SKM-1 treated with dmso at 0.1 percent for 144 hours (cell line): Measurements from ENCODE around the gene PHYHD1.

Experiments used
- DNase-seq: peaks from one replicate; lab custom pipeline; 2025; ENCODE audit not compliant: unreplicated experiment; lab: John Stamatoyannopoulos, UW

PHYHD1 gene

DNA sequence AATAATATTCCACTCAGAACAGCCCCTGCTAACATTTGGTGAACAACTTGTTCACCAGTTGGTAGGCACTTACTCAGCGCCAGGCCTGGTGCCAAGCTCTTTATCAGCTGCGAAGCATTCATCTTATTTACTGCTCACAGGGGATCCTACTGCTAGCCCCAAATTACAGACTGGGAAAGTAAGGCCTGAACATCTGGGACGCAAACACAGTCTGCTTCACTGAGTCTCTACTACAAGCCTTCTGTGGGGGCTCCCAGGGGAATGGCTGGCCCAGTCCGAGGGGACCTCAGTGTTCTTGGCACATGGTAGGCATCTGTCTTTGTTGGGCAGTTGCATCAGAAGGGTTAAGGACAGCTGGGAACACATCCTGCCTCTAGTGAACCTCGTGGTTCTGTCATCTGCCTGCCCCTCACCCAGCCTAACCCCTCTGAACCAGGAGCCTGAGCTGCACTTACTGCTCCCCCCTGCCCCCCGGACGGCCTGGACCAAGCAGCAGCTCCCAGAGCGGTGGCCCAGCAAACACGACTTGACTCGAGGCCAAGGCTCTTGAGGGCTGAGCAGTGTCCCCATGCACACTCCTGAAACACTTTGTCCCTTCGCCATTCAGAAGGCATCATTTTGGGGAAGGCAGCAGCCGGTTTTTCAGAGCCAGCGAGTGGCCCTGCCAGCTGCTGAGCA lies at the start of gene PHYHD1:
PHYHD1 (plus strand) TSS at position 602 of the 678 bp plus-strand sequence. CDS start 1,342 bp downstream, outside the sequence.
- DNase-seq = no peak

DNA sequence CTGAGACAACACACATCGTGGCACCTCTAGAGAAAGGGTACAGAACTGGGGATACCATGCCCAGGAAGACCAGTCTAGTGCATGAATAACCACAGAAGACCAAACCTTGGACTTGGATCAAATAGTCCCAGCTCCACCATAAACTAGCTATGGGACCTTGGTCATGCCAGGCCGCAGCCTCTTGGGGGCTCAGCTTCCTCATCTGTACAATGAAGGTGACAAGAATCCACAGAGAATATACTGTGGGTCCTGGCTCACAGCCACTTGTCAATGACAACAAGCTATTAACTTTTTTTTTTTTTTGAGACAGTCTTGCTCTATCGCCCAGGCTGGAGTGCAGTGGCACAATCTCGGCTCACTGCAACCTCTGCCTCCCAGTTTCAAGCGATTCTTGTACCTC lies 42.9 kb upstream of the PHYHD1 start:
- DNase-seq = no peak

DNA sequence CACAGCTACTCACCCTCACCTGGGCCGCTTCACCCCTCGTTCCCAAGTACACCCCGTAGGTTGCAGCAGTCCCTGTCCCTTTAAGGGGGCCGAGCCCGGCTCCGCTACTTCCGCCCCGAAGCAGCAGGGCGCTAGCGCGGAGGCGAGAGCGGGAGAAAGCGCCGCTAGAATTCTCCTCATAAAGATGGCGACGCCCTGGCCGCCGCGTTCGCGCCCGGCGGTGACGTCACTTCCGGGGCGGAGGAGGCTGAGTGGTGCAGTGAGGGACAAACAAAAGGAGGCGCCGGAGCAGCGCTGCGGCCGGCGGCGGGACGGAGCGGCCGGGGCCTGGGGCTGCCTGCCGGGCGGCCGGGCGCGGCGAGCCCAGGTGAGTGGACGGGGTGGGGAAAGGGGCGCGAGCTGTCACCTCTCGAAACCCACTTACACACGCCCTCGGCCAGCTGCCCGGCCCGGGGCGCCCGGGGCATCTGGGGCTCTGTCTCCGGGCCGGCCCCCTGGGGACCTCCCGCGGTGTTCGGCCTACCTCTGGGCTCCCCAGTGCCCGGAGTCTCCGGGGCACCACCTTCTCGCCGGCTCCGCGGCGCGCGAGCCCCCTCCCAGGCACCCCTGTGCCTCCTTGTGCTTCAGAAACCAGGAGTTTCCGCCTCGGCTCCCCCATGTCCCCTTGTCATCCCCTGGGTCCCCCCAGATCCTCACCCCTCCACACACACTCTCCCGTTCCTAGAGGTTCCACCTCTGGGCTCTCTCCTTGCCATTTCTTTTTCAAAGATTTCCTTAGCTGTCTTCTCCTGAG lies 38.7 kb upstream of the PHYHD1 start, which contains the start of the genes KYAT1 and LRRC8A:
KYAT1 (minus strand) TSS at position 67 of the 793 bp plus-strand sequence. CDS start 36,545 bp downstream, outside the sequence.
LRRC8A (plus strand) TSS at position 250 of the 793 bp plus-strand sequence. CDS start 25,032 bp downstream, outside the sequence.
- DNase-seq = peak; percentile 94

DNA sequence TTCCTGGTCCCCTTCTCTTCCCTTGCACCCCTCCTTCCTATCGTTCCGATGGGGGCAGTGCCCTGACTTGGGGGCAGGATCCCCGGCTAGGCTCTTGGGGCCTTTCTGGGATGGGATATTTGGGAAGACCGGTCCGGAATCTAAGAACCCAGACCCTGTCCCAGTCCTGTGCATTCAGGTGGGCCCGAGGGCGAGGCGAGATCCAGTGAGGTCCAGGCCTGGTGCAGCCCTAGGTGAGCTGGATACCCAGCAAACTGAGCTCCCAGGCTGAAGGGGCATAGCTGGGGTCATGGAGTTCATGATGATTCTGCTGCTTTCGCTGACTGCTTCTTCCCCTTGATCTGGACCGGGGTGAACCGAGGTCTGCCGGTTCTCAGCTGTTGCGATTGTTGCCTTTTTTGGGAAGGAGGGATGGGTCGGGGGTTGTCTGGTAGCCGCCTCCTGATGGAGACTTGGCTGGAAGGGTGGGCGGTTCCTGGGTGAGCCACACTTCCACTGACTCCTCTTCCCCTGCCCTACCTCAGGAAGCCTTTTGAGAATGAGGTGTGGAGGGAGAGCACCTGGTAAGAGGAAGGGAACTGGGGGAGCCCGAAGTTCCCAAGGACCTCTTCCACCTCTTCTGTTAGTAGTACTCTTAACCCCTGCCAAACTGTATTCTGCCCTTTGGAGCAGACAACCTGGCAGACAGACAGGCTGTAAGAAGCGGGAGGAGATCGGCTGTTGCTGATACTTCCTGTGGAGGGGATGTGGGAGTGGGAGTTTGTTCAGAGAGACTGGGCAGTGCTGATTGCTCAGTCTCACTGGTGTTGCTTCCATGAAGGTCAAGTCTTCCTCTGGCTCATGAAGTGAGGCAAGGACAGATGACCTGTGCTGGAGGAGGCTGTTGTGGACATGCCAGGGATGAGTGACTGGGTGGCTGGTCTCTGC lies 37.8 kb upstream of the PHYHD1 start:
- DNase-seq = no peak

DNA sequence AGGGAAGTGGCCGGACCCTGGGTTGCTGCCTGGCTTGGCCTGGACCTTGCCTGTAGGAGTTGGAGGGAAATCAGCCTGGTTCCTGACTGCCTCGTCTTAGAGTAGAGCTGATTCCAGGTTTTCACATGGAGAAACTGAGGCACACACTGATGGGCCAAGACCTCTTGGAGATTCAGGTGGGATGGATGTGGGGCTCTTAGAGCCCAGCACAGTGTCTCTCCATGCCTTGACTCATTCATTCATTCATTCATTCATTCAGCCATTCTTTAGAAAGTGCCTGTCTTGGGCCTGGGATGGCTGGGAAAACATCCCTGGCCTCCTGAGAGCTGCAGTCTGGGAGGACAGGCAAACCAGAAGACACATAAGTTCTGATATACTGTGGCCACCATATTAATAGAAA lies 36.6 kb upstream of the PHYHD1 start:
- no peak for DNase-seq

DNA sequence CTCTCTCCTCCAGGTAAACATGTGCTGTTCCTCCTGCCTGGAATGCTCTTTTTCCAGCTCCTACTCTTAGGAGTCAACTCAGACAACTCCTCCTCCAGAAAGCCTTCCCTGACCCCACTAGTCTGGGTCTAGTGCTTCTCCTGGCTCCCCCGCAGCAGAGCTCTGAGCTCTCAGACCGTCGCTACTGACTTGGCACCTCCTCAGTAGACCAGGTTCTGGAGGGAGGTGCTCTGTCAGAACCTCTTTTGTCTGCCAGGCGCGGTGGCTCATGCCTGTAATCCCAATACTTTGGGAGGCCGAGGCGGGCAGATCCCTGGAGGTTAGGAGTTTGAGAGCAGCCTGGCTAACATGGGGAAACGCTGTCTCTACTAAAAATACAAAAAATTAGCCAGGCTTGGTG lies 35.4 kb upstream of the PHYHD1 start:
- no peak for DNase-seq

DNA sequence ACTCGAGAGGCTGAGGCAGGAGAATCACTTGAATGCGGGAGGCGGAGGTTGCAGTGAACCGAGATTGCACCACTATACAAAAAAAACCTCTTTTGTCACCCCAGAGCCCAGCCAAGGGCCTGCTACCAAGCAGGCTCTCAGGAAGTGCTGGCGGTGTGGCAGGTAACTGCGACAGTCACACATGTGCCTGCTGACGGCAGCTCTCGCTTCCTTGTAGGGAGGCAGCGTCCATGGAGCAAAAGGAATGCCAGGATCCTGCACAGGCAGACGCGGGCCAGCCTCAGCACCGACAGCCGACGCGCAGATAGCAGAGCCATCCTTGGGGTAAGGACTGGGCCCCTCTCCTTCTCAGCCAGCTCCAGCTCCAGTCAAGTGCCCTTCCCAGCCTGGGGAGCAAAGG lies 35.0 kb upstream of the PHYHD1 start:
- DNase-seq = no peak

DNA sequence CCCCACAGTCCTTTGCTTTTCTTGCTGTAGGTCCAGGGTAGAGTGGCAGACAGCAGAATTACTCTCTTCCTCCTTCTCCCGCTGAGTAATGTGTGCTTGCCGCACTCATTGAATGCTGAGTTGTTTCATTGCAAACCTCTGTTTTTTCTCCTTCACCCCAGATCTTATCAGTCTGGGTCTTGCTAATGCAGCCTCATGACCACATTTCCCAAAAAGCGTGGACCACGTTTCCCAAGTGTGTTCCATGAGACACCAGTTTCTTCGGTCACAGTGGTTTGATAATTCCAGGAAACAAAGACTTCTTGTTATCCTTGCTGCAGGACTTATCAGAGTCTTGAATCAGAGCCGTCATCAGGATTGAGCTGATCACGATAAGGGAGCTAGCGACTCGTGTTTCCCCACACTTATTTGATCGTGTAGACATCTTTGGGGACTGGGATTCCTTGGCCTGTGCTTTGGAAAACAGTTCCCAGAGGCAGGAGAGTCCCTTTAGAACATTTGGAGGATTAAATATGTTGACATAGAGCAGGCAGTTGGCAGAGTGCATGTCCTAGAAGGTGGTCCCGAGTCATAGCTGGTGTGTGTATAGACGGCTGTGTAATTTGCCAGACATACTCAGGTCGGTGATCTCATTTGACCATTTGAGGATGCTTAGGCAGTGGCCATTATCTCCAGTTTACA lies 34.4 kb upstream of the PHYHD1 start:
- no peak for DNase-seq

DNA sequence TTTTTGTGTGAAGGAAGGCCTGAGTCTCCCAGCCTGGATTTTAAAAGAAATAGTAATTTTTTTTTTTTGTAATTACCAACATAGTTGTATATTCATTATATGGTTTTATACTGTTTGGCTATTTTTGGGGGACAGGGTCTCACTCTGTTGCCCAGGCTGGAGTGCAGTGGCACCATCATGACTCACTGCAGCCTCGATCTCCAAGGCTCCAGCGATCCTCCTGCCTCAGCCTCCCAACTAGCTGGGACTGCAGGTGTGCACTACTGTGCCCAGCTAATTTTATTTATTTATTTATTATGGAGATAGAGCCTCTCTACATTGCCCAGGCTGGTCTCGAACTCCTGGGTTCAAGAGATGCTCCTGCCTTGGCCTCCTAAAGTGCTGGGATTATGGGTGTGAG lies 33.7 kb upstream of the PHYHD1 start:
- DNase-seq = no peak

DNA sequence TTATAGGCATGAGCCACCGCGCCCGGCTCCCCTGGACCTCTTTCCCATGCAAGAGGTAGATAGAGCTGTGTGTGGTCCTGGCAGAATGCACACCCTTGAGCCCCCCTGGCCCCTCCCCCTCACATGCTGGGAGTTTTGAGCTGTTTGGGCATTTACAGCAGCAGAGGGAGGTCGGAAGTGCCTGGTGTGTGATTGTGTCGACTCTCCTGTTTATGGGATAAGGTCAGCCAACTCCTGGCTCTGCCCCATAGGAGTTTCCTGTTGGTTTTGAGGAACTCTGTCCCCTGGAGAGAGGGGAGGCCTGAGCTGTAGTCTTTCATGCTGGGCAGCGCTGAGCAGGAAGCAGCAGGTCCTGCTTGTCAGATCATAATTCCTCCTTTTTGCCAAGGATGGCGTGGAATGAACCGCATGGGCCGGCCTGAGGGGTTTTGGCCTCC lies 32.9 kb upstream of the PHYHD1 start:
- no peak for DNase-seq

DNA sequence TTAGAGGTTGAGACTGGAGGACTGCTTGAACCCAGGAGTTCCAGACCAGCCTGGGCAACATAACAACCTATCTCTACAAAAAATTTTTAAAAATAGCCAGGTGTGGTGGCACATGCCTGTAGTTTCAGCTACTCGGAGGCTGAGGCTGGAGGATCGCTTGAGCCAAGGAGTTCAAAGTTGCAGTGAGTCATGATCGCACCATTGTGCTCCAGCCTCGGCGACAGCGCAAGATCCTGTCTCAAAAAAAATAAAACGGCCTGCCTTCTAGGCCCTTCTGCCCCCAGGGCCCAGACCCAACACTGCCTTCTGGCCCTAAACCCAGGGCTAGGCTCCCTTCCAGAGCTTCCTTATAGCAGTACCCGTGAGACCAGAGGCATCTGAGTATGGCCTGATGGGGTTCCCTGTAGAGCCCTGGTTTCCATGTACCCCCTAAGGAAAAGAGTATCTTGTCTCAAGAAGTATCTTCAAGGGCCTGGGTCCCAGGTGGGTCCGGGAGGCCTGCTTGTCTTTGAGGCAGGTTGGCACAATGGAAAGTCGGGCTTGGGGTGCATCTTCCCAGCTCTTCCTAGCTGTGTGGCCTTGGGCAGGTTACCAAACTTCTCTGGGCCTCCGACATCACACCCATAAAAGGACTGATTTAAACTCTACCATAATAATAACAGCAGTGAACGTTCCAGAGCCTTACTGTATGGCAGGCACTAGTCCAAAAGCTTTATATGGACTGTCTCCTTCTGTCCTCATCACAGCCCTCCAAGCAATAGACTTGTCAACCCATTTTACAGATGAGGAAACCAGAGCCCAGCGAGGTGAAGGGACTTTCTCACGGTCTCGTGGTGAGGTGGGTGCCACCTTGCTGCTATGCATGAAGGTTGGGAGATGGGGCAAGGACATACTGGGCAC lies 29.2 kb upstream of the PHYHD1 start:
- no peak for DNase-seq

DNA sequence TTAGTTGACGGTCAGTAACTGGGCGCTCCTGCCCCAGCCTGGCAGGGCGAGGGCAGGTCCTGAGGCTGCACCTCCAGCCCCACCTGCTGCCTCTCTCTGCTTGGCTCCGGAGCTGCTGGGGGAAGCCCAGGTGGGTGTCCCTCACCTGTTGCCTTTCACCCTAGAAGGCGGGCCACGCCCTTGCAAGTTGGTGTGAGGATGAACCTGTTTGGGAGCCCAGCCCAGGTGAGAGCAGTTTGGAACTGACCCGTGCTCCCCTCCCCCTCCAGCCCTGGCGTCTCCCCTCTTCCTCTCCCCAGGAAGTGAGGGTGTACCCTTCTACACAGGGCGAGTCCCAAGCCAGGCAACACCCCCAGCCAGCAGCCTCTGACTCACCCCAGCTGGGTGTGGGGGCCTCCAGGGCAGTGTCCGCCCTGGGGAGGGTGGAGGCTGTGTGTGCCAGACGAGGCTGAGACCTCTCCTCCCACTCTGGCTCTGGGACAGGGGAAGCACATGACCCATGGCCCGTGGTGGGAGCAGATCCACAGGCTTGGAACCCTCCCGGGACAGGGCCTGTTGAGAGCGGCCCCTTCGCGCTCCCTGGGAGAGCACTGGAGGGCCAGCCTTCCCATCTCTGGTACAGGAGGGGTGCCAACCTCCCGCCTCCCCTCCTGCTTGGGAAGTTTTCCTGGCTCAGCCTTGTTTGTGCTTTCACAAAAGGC lies 28.4 kb upstream of the PHYHD1 start:
- DNase-seq = no peak

DNA sequence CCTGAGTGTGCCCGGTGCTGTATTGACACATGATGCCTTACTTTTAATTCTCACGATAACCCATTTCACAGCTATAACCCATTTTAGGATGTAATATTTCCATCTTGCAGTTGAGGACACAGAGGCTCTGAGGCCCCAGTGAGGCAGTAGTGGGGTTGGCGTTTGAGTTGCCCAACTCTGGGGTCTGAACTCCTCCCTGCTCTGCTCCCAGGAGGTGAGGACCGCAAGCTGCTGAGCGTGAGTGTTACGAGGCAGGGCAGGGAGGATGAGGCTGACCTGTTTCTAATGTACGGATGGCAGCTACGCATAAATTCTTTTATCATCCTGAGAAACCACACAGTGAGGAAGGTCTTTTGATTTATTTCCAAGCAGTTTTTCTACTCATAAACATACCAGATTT lies 27.4 kb upstream of the PHYHD1 start:
- no peak for DNase-seq

DNA sequence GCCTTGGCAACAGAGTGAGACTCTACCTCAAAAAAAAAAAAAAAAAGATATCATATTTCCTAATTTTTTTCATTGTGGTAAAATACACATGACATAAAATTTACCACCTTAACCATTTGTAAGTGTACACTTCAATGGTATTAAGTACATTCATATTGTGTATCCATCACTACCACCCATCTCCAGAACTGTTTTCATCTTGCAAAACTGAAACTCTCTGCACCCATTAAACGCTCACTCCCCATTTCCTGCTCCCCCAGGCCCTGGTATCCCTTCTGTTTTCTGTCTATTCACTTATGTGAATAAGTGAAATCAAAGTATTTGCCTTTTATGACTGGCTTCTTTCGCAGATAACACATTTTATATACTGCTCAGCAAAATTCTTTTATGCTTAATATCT lies 26.0 kb upstream of the PHYHD1 start:
- DNase-seq = no peak

DNA sequence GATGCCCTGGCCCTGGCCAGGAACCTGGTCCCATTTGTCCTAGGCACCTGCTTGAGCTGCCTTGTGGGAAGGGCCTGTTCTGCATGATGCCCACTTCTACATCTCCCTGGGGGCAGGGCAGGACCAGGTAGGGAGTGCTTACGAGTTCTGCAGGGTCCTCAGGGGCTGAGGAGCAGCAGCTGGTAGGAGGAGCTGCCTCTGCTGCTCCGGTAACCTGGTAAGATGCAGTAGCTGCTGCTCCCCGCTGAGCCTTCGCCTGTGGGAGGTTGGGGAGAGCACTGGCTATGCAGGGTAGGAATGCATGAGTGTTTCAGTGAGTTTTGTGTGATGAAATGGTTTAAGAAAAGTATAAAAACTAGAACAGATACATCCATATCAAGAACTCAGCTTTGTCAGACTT lies 25.2 kb upstream of the PHYHD1 start:
- DNase-seq = no peak

DNA sequence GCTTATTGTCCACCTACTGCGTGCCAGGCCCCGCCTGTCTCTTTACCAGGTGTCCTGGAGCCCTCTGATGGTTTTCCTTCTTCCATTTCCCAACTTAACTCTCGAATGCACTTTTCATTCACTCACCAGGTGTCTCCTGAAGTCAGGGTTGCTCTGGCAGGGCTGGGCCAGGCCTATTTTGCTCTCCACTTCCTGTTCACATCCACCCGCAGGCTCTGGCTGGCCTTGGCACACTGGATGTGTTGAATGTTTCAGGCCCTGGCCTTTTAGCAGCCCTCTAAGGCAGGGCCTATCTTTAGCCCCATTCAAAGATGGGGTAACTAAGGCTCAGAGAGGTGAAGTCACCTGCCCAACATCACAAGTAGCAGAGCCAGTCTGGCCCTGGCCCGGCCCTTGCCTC lies 22.4 kb upstream of the PHYHD1 start:
- no peak for DNase-seq

DNA sequence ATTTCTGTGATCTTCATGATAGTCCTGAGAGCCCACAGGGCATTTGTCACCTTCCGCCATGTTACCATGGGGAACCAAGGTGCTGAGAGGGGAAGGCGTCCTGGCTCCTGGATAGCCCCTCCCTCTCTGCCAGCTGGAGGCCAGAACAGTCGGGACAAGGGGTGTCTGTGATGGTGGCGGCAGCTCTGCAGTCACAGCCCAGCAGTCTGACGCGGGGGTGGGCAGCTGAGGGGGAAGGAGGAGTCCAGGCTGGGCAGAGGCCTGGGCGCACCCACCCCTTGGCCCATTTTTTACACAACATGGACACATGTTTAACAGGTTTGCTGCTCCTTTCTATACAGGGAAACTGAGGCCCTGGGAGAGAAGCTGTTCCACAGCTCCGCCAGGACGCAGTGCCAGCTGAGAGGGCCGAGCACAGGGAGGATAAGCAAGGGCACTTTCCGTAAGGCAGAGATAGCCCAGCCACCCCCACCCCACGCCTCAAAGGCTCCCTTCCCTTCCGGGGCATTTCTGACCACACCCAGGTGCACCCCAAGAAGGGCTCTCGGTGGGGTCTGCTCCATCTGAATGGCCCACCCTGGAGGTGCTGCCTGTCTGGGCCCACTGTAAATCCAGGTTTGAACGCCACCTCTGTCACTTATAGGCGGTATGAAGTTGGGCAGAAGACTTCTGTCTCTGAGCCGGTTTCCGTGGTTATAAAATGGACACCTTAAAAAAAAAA lies 21.8 kb upstream of the PHYHD1 start:
- no peak for DNase-seq

DNA sequence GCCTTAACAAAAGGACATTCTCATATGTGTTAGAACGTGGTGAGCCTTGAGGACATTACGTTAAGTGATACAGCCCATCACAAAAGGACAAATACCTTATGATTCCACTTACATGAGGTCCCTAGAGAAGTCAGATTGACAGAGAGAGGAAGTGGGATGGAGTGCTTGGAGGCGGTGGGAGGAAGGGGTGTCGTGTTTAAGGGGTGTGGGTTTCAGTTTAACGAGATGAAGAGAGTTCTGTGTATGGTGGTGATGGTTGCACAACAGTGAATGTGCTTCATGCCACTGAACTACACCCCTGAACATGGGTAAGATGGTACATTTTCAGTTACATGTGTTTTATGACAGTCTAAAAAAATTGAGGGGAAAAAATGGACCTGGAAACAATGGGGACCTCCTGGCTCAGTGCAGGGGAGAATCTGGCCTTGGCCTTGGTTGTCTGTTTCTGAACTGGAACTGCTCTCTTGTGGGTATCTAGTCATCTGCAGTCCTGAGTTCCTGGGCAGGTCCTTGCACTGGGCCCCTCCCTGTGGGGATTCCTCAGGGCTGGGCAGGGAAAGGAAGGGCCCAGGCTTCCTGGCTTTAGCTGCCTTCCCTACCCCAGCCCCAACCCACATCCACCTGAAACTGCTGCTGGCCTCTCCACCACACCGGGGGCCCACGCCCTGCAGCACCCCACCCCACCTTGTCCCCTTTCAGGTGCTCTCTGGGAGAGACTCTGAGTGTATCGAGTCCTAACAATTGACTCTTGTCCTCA lies 21.0 kb upstream of the PHYHD1 start:
- no peak for DNase-seq
